ENCODE data around the gene SLC6A11.

SLC6A11 gene

DNA sequence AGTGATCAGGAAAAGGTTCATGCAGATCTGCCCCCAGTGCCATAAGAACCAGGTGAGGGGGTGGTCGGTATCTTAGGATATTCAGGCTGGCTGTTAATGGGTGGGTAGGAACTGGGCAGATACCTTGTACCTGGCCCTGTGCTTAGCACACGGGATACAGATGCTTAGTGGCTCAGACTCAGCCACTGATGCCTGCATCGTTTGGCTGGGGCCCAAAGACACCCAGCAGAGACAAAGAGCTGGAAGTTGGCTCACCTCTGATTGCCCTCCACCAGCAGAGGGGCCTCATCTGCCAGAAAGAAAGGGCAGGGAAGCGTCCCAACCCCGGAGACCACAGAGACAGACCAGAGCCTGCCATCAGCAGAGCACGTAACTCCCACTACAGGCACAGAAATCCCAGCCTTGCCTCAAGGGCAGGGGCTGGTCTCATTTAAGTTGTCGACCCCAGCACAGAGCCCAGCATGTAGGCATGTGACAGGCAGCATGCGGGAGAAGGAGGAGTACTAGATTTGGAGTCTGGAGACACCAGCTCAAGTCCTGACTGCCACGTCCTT lies 112.5 kb downstream of the SLC6A11 start:
- H3K4me3 ChIP-seq (ENCODE audit: low read length) = no peak overlapping the region
- no peak for DNase-seq (ENCODE audit: low read depth)
- TF ChIP-seq, protein P1, sequence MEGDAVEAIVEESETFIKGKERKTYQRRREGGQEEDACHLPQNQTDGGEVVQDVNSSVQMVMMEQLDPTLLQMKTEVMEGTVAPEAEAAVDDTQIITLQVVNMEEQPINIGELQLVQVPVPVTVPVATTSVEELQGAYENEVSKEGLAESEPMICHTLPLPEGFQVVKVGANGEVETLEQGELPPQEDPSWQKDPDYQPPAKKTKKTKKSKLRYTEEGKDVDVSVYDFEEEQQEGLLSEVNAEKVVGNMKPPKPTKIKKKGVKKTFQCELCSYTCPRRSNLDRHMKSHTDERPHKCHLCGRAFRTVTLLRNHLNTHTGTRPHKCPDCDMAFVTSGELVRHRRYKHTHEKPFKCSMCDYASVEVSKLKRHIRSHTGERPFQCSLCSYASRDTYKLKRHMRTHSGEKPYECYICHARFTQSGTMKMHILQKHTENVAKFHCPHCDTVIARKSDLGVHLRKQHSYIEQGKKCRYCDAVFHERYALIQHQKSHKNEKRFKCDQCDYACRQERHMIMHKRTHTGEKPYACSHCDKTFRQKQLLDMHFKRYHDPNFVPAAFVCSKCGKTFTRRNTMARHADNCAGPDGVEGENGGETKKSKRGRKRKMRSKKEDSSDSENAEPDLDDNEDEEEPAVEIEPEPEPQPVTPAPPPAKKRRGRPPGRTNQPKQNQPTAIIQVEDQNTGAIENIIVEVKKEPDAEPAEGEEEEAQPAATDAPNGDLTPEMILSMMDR (conservative IDR thresholded peaks at IDR 0.05; ENCODE audit: low read depth, low read length) = no peak

DNA sequence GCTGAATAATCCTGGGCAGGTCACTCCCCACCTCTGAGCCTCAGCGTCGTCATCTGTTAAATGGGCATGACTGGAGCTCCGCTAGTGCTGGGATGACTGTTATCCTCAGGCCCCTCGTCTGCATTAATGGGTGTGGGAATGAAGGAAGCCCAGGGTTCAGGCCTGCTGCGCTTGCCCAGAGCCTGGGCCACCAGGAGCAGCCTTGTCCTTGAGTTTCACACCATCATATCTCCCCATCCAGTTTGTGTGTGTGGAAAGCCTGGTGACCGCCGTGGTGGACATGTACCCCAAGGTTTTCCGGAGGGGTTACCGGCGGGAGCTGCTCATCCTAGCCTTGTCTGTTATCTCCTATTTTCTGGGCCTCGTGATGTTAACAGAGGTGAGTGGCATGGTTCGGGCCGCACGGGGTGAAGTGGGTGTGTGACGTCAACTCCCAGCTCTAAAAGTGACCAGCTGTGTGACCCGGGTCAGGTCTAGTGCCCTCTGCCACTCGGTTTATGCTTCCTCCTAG lies 113.0 kb downstream of the SLC6A11 start:
- no peak for DNase-seq (ENCODE audit: low read depth)
- TF ChIP-seq, protein P1 (conservative IDR thresholded peaks at IDR 0.05; ENCODE audit: low read depth, low read length) = no peak

DNA sequence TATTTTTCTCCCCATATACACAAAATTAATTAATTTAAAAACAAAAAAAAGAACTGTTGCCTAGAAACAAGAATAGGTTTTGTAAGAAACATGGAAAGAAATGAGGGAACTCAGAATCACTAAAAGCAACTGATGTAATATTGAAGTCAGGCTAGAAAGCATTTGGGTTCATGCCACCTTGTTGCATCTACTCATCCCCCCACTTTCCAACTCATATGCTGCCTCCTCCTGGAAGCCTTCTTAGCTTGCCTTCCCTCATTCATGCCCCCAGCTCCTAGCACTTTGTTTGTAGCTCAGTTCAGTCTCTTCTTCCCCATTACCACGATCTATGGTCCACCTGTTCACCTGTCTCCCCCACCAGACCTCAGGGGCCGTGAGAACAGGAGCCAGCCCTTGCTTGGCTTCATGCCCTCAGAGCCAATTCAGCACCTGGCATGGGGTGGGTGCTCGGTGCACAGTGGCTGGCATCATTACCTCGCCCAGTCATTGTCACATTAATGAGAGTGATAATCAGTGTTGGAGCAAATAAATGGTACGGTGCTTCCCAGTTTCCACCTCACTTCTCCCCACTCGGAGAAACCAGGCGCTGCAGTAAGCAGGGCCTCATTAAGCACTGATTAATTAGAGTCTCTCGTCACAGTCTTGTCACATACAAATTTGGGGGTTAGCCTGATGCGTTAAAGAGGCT lies 114.1 kb downstream of the SLC6A11 start:
- TF ChIP-seq, protein P1 (conservative IDR thresholded peaks at IDR 0.05; ENCODE audit: low read depth, low read length) = no peak
- no peak overlapping the region for H3K4me3 ChIP-seq (ENCODE audit: low read length)
- no peak for DNase-seq (ENCODE audit: low read depth)

More for the DNA sequence above, 113.0 kb downstream of the SLC6A11 start:
- H3K4me3 ChIP-seq (ENCODE audit: low read length) = no peak overlapping the region

DNA sequence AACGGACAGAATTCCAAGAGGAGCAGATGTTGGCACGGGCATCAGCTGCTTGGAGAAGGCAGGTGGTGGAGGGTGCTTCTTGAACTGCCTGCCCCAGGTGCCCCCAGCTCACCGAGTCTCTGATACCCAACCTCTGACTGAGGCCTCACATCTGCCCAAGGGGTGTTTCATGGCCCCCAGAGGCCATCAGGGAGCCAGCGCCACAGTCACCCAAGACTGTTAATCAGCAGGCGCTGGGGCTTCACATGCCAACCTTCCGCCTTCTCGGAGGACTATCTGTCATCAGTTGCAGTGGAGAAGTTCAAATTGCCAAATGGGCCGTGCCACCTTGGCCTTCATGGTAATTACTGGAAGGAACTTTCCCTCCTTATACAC lies 114.6 kb downstream of the SLC6A11 start:
- H3K4me3 ChIP-seq (ENCODE audit: low read length) = no peak overlapping the region
- TF ChIP-seq, protein P1 (conservative IDR thresholded peaks at IDR 0.05; ENCODE audit: low read depth, low read length) = no peak
- DNase-seq (ENCODE audit: low read depth) = no peak

DNA sequence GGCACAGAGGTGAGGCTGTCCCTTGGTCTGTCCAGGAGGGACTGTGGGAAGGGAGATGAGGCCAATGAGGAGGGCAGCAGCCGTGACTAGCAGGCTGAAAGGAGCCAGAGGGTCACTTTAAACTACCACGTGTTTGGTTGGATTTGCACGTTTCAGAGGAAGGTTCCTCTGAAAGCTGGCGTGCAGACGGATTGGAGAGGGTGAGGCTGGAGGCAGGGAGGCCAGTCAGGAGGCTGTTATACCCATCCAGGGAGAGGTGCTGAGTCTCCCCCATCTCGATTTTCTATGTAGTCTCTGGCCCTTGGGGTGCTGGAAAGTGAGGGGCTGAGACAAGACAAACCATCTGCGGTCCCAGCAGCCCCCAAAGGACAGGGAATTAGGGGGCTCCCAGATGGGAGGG lies 116.6 kb downstream of the SLC6A11 start:
- TF ChIP-seq, protein P1 (conservative IDR thresholded peaks at IDR 0.05; ENCODE audit: low read depth, low read length) = no peak
- DNase-seq (ENCODE audit: low read depth) = no peak
- no peak overlapping the region for H3K4me3 ChIP-seq (ENCODE audit: low read length)

DNA sequence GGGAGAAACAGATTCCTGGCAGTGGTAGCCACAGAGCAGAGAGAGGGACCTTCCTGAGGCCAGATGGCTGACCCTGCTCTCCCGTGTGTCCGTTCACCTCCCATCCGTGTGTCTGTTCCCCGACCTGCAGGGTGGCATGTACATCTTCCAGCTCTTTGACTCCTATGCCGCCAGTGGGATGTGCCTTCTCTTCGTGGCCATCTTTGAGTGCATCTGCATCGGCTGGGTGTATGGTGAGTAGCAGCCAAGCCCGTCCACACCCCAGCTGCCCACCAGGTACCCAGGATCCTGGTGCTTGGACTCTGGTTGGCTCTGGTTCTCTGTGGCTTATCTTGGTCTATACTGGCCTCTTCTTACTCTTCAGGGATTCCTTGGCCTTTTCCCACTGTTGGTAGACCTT lies 117.0 kb downstream of the SLC6A11 start:
- H3K4me3 ChIP-seq (ENCODE audit: low read length) = no peak overlapping the region
- no peak for DNase-seq (ENCODE audit: low read depth)
- TF ChIP-seq, protein P1 (conservative IDR thresholded peaks at IDR 0.05; ENCODE audit: low read depth, low read length) = no peak

DNA sequence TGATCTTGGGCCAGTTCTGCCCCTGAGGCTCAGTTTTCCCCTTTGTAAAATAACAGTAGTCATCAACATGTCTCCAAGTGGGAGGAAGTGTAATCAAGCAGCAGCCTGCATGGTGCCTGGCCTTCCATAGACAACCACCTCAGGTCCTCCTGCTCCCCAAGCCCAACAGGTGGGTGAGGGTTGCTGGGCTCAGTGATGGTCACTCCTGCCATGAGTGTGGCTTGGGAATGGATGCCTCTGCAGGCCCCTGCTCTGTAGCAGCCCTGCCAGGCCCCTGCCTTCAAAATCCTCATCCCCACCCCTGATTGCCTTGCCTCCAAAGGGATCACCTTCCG lies 117.4 kb downstream of the SLC6A11 start:
- DNase-seq (ENCODE audit: low read depth) = no peak
- TF ChIP-seq, protein P1 (conservative IDR thresholded peaks at IDR 0.05; ENCODE audit: low read depth, low read length) = no peak
- H3K4me3 ChIP-seq (ENCODE audit: low read length) = no peak overlapping the region

Data from retinal pigment epithelial cell (primary cell).